Measurements from ENCODE around the gene SP6.

Gene SP6

DNA sequence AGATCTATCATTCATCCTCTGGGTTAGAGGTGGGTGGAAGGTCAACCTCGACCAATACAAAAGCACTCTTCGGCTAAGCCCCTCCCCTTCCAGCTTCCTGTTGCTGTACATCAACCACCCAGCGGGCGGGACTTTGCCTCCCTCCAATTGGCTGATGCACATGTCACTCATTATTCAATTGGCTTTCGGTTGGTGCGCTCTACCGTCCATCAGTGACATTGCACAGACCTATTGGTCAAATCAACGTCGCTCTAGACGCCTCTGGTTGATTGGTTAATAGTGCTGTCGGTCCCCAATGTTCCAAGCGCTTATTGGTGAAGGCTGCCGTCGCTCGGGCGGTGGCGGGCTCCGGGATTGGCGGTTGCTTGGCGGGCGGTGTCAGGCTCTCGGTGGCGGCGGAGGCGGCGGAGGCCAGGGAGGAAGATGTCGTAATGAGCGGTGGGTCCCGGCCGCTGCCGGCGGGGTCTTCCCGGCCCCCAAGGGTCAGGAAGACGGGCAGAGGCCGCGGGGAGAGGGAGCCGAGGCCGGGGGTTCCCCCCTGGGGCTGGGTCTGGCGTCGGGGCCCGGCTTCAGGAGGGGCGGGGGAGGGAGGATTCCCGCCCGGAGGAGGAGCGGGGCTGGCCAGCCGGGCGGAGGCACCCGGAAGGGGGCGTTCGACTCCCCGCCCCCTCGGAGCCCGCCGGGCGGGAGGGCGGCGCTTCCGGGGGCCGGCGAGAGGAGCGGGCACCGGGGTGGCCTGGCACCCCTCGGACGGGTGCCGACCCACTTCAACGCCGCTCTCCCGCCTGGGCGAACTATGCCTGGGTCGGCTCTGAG lies 45.1 kb upstream of the SP6 start, which contains the start of gene SP2:
Gene SP2 (plus strand): TSS at position 381 of the 816 bp plus-strand sequence. CDS start 51 bp downstream, at position 432.
- Histone ChIP-seq H3K27me3 (no peaks in the 10 kb centered on the region), H3K4me3 (ENCODE audit: low read depth in 1 of 2, low read length in 1 of 2) (peak within 1 kb of the TSS; percentile 71 to 94), H3K9me3 (no peaks in the 10 kb centered on the region), H3K4me1 (ENCODE audit: control insufficient read depth in 1 of 2, insufficient read depth in 1 of 2, low read depth in 1 of 2, low read length in 1 of 2) (peaks cover 40 to 45% of the 10 kb centered on the region in 2 experiments), H3K36me3 (peaks cover 12% of the 10 kb centered on the region), H3K27ac (peak within 1 kb of the TSS; percentile 98)
- TF ChIP-seq, protein P1, sequence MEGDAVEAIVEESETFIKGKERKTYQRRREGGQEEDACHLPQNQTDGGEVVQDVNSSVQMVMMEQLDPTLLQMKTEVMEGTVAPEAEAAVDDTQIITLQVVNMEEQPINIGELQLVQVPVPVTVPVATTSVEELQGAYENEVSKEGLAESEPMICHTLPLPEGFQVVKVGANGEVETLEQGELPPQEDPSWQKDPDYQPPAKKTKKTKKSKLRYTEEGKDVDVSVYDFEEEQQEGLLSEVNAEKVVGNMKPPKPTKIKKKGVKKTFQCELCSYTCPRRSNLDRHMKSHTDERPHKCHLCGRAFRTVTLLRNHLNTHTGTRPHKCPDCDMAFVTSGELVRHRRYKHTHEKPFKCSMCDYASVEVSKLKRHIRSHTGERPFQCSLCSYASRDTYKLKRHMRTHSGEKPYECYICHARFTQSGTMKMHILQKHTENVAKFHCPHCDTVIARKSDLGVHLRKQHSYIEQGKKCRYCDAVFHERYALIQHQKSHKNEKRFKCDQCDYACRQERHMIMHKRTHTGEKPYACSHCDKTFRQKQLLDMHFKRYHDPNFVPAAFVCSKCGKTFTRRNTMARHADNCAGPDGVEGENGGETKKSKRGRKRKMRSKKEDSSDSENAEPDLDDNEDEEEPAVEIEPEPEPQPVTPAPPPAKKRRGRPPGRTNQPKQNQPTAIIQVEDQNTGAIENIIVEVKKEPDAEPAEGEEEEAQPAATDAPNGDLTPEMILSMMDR (IDR thresholded peaks at IDR 0.05): peak; percentile 16

DNA sequence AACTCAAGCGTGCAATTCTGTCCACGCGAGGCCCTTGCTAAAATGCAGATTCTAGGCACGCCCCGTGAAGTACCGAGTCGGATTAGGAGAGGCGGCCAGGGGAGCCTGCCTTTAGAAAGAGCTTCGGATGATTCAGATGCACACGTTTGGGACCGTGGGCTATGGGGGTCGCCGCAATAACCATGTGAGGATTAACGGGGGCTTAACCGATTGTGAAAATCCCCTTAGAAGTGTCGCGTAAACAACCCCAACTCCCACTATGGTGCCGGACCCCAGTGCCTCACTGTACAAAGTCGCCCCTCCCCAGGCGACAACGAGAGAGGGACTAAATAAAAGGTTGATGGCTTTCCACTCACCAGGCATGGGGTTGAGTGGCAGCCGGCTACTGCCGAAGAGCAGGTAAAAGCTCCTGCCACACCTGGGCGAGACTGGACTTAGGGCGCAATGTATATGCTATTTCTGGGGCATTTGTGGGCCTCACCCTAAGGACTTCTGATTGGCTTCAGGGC lies 44.4 kb upstream of the SP6 start:
- H3K27ac ChIP-seq: peak overlapping the region; percentile 98
- H3K36me3 ChIP-seq: peaks cover 9% of the 10 kb centered on the region
- H3K9me3 ChIP-seq: no peaks in the 10 kb centered on the region
- no peaks in the 10 kb centered on the region for H3K27me3 ChIP-seq
- peaks cover 40 to 45% of the 10 kb centered on the region in 2 experiments for H3K4me1 ChIP-seq (ENCODE audit: control insufficient read depth in 1 of 2, insufficient read depth in 1 of 2, low read depth in 1 of 2, low read length in 1 of 2)
- peak overlapping the region; percentile 71 to 94 for H3K4me3 ChIP-seq (ENCODE audit: low read depth in 1 of 2, low read length in 1 of 2)
- TF ChIP-seq, protein P1 (IDR thresholded peaks at IDR 0.05): no peak

DNA sequence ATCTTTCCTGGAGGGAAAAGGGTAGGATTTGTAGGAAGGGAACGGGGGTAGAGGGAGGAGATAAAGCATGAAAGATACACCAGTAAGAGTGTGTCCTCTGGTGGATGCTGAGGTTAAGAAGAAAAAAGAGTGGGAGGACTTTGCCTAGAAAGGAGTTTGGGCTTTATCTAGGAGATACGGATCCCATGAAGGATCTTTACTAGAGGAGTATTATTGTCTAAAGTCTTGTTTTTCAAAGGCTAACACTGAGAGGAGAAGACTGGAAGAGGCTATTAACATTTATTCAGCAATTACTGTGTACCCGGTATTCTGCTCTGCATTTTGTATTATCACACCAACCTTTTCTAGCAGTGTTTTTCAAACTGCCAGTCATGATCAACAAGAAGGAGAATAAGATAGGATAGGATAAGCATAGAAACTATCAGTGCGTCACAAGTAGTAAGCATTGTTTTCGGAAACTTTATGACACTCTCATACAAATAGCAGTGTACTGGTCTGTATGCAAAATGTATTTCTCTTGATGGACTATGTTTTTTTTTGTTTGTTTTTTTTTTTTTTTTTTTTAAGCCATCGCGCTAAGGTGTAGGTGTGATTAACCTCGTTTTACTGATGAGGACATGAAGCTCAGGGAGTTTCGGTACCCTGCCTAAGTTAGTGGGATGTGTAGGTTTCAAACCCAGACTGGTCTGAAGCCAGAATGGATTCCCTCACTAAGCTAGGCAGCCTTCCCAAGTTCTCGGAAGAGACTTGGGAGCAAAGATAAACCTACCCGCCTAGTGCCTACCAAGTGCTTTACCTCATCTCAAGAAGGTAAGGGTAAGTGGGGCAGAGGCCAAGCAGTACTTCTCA lies 43.8 kb upstream of the SP6 start:
- H3K4me1 ChIP-seq (ENCODE audit: control insufficient read depth in 1 of 2, insufficient read depth in 1 of 2, low read depth in 1 of 2, low read length in 1 of 2): peaks cover 44% of the 10 kb centered on the region in 2 experiments
- H3K36me3 ChIP-seq: peaks cover 2% of the 10 kb centered on the region
- no peaks in the 10 kb centered on the region for H3K9me3 ChIP-seq
- no peaks in the 10 kb centered on the region for H3K27me3 ChIP-seq
- peak overlapping the region; percentile 98 for H3K27ac ChIP-seq
- H3K4me3 ChIP-seq (ENCODE audit: low read depth in 1 of 2, low read length in 1 of 2): peak overlapping the region; percentile 71 to 94
- TF ChIP-seq, protein P1 (IDR thresholded peaks at IDR 0.05): no peak

DNA sequence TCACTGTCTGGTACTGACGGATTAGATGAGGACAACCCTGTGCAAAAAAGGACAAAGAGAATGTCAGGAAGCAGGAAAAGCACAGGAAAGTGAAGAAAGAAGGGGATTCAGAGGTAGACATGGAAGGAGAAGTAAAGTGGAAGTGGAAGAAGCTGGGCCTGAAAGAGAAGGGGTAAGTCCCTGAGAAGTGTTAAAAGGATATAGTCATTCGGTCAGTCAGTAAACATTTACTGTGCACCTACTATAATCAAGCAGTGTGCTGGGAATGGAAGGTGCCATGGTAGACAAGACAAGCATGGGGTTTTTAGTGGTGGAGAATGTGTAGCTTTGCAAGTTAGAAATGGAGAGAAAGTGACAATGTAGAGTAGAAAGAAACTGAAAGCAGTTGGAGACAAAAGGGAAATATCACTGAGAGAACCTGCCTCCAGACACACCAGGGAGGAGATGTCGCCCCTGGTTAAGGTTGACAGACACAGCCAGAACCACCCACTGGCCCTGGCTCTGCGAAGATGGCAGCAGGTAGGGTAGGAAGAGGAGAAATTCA lies 40.7 kb upstream of the SP6 start:
- Histone ChIP-seq H3K36me3 (no peaks in the 10 kb centered on the region), H3K9me3 (no peaks in the 10 kb centered on the region), H3K4me1 (ENCODE audit: control insufficient read depth in 1 of 2, insufficient read depth in 1 of 2, low read depth in 1 of 2, low read length in 1 of 2) (peaks cover 13 to 17% of the 10 kb centered on the region in 2 experiments), H3K4me3 (ENCODE audit: low read depth in 1 of 2, low read length in 1 of 2) (no peak overlapping the region), H3K27ac (no peak overlapping the region), H3K27me3 (no peaks in the 10 kb centered on the region)
- TF ChIP-seq, protein P1 (IDR thresholded peaks at IDR 0.05): no peak

All from neutrophil (primary cell).